ENCODE results near the gene DPYD. TPM values are rescaled to one million over a fixed set of nuclear protein-coding genes. Genes with fewer than 3 reads are reported as not detected.

DPYD gene
- total and polyA plus RNA-seq, 12 donors: 4.1 to 22.0 (median 7.0) TPM

DNA sequence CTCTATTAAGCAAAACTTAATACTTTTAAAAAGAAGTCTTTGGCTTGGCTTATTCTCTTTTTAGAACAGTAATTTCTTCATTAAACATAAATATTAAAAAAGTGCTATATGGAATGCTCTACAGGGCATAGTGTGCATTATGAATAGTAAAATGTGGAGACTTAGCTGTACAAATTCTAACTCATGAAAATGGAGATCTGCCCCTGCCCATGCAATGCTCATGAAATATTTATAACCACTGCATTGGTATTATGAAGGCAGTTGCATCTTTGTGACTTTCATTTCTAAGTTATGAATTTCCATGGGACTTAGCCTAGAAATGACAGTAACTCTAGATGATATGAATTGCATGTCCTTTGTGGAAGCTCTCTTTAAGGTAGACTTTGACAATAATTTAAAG lies 613.3 kb downstream of the DPYD start:
- peaks cover 0 to 24% (median 4%) of the 10 kb centered on the region in 9 donors for H3K36me3 ChIP-seq

GRCh38 chr1:97307151-97307550 lies 613.7 kb downstream of the DPYD start:
- DNase-seq (no peak), ATAC-seq (no peak)
- intact Hi-C loops (cut with DNase I): no loop called here
- peaks cover 0 to 28% (median 4%) of the 10 kb centered on the region in 9 donors for H3K36me3 ChIP-seq
- H3K27me3 ChIP-seq: no peaks in the 10 kb centered on the region
- H3K4me1 ChIP-seq: peaks cover 0 to 6% (median 0%) of the 10 kb centered on the region in 9 donors
- no peak overlapping the region for H3K4me3 ChIP-seq
- WGBS, 2 donors: 88 to 90% methylated on average over 2 of the region's 2 CpGs
- no peak overlapping the region for H3K27ac ChIP-seq
- no peaks in the 10 kb centered on the region for H3K9me3 ChIP-seq
- TF ChIP-seq, protein P1, sequence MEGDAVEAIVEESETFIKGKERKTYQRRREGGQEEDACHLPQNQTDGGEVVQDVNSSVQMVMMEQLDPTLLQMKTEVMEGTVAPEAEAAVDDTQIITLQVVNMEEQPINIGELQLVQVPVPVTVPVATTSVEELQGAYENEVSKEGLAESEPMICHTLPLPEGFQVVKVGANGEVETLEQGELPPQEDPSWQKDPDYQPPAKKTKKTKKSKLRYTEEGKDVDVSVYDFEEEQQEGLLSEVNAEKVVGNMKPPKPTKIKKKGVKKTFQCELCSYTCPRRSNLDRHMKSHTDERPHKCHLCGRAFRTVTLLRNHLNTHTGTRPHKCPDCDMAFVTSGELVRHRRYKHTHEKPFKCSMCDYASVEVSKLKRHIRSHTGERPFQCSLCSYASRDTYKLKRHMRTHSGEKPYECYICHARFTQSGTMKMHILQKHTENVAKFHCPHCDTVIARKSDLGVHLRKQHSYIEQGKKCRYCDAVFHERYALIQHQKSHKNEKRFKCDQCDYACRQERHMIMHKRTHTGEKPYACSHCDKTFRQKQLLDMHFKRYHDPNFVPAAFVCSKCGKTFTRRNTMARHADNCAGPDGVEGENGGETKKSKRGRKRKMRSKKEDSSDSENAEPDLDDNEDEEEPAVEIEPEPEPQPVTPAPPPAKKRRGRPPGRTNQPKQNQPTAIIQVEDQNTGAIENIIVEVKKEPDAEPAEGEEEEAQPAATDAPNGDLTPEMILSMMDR (IDR thresholded peaks at IDR 0.05): no peak

More for the DNA sequence above, 613.3 kb downstream of the DPYD start:
- Histone ChIP-seq H3K4me1 (peaks cover 0 to 6% (median 0%) of the 10 kb centered on the region in 9 donors), H3K27me3 (no peaks in the 10 kb centered on the region), H3K9me3 (no peaks in the 10 kb centered on the region), H3K4me3 (no peak overlapping the region), H3K27ac (no peak overlapping the region)
- TF ChIP-seq, protein P1 (IDR thresholded peaks at IDR 0.05): no peak
- intact Hi-C loops (cut with DNase I): no loop called here
- ATAC-seq (no peak), DNase-seq (no peak)

DNA sequence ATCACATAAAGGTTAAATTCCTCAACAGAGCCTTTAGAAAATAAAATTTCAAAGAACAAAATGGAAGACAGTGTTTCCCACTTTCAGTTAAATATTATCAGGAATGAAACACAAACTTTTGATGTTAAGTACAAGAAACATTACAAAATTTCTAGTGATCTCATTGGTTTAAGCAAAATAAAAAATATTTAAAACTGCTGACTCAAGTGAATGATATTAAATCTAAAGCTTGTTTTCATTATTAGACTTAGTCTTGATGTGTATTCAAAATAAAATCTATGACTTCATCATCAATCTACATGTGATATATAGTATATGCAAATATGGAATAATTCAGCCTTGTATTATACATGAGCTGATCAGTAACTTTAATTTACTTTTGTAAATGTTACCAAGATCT lies 614.3 kb downstream of the DPYD start:
- no peak overlapping the region for H3K27ac ChIP-seq
- ATAC-seq: no peak
- H3K4me1 ChIP-seq: peaks cover 0 to 6% (median 0%) of the 10 kb centered on the region in 9 donors
- no peaks in the 10 kb centered on the region for H3K27me3 ChIP-seq
- intact Hi-C loops (cut with DNase I): no loop called here
- TF ChIP-seq, protein P1 (IDR thresholded peaks at IDR 0.05): no peak
- H3K36me3 ChIP-seq: peaks cover 0 to 28% (median 4%) of the 10 kb centered on the region in 9 donors
- H3K9me3 ChIP-seq: no peaks in the 10 kb centered on the region
- no peak for DNase-seq
- no peak overlapping the region for H3K4me3 ChIP-seq

- intact Hi-C loops (cut with DNase I): no loop called here
- TF ChIP-seq, protein P1 (IDR thresholded peaks at IDR 0.05): no peak
- DNase-seq (no peak), ATAC-seq (peak in 1 of 8 donors; percentile 29)
- peaks cover 0 to 6% (median 0%) of the 10 kb centered on the region in 9 donors for H3K4me1 ChIP-seq
- no peak overlapping the region for H3K27ac ChIP-seq
- 72 to 79% methylated on average over 2 of the region's 2 CpGs for WGBS, 2 donors
- no peaks in the 10 kb centered on the region for H3K9me3 ChIP-seq
- H3K27me3 ChIP-seq: no peaks in the 10 kb centered on the region
- H3K36me3 ChIP-seq: peaks cover 0 to 28% (median 4%) of the 10 kb centered on the region in 9 donors
- H3K4me3 ChIP-seq: no peak overlapping the region
Observed at GRCh38 chr1:97304366-97304765, 616.5 kb downstream of the DPYD start.

Data from heart right ventricle (tissue), 16 donors.